Astrocyte (in vitro differentiated cells and primary cell): ENCODE results near the gene TMEM129.

Experiments
- EZH2 ChIP-seq: IDR thresholded peaks from 2 replicates; pipeline ENCODE4 v1.6.1; 2012; ENCODE audit warnings: mild to moderate bottlenecking, low read length, inconsistent platforms; ENCODE audit not compliant: insufficient read depth
- TF ChIP-seq, protein P1 (sequence below): IDR thresholded peaks from 2 replicates; pipeline ENCODE4 v1.5.1; 2011; ENCODE audit warnings: low read depth, mild to moderate bottlenecking, inconsistent platforms, low read length, moderate library complexity; ENCODE audit not compliant: insufficient read depth

DNA sequence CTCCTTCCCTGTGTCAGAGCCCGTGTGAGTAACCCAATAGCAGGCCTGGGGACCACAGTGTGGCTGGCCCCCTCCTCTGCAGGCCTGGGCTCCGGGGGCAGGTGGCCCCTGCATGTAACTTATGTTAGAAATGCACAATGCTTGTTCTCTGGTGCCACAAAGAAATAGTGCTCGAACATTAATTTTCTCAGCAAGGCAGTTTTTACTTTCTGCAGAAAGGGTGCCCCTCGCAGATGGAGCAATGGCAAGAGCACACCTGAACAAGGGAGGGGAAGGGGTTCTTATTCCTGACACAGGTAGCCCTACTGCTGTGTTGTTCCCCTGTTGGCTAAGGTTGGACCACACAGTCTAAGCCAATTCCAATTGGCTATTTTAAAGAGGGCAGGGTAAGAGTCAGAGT lies 17.3 kb upstream of the TMEM129 start:
- TF ChIP-seq, protein P1, sequence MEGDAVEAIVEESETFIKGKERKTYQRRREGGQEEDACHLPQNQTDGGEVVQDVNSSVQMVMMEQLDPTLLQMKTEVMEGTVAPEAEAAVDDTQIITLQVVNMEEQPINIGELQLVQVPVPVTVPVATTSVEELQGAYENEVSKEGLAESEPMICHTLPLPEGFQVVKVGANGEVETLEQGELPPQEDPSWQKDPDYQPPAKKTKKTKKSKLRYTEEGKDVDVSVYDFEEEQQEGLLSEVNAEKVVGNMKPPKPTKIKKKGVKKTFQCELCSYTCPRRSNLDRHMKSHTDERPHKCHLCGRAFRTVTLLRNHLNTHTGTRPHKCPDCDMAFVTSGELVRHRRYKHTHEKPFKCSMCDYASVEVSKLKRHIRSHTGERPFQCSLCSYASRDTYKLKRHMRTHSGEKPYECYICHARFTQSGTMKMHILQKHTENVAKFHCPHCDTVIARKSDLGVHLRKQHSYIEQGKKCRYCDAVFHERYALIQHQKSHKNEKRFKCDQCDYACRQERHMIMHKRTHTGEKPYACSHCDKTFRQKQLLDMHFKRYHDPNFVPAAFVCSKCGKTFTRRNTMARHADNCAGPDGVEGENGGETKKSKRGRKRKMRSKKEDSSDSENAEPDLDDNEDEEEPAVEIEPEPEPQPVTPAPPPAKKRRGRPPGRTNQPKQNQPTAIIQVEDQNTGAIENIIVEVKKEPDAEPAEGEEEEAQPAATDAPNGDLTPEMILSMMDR: no peak
- TF ChIP-seq EZH2: no peak
